Islet of Langerhans (tissue), 1 donor: ENCODE data around the gene SRGAP3.
A peak's percentile ranks its signal among the peaks of the same experiment; 100 is the strongest.

Source experiments
- FAIRE-seq: peaks from one replicate; lab custom pipeline; 2011; peaks lifted over from hg19 to GRCh38; lab: Jason Lieb, UNC

SRGAP3 gene

GRCh38 chr3:8963137-8963853, 286.2 kb downstream of the SRGAP3 start, which contains the start of gene RAD18:
Gene RAD18 (minus strand): TSS chr3:8963472. CDS start chr3:8963385, 87 bp downstream.
- no peak for FAIRE-seq

- FAIRE-seq = no peak
Observed at GRCh38 chr3:8962226-8962861, 287.1 kb downstream of the SRGAP3 start.

GRCh38 chr3:8959668-8960067, 289.8 kb downstream of the SRGAP3 start:
- no peak for FAIRE-seq

- FAIRE-seq = no peak
Observed at GRCh38 chr3:8954938-8955763, 294.3 kb downstream of the SRGAP3 start.

GRCh38 chr3:8953313-8953712, 296.1 kb downstream of the SRGAP3 start:
- no peak for FAIRE-seq

- no peak for FAIRE-seq
Observed at GRCh38 chr3:8952130-8952529, 297.3 kb downstream of the SRGAP3 start.

- FAIRE-seq = no peak
Observed at GRCh38 chr3:8945890-8946600, 303.4 kb downstream of the SRGAP3 start.

GRCh38 chr3:8942746-8943488, 306.5 kb downstream of the SRGAP3 start:
- no peak for FAIRE-seq

- FAIRE-seq = no peak
Observed at GRCh38 chr3:8942115-8942514, 307.3 kb downstream of the SRGAP3 start.

- no peak for FAIRE-seq
Observed at GRCh38 chr3:8938021-8938420, 311.4 kb downstream of the SRGAP3 start.

GRCh38 chr3:8937064-8938020, 312.1 kb downstream of the SRGAP3 start:
- FAIRE-seq = peak; percentile 38

- no peak for FAIRE-seq
Observed at GRCh38 chr3:8932507-8932906, 316.9 kb downstream of the SRGAP3 start.

- FAIRE-seq = no peak
Observed at GRCh38 chr3:8931342-8931741, 318.1 kb downstream of the SRGAP3 start.
